GM23338 (cell line): ENCODE data around the gene SPCS2.

ENCODE experiments used
- EZH2 ChIP-seq: fragments of 200-600 bp; sonication (generic); IDR thresholded peaks from one replicate; pipeline ENCODE4 v1.8.0; 2017; ENCODE audit warnings: antibody characterized with exemption, mild to moderate bottlenecking, low read depth; ENCODE audit not compliant: unreplicated experiment
- POLR2AphosphoS5 ChIP-seq: IDR thresholded peaks from 2 replicates; pipeline ENCODE4 v1.6.1; 2016; ENCODE audit warnings: antibody characterized with exemption, low read depth
- TF ChIP-seq, protein P1 (sequence below), 2 experiments: fragments of 200-600 bp in 1 of 2; sonication (generic) in 1 of 2; conservative IDR thresholded peaks; 2 replicates each; pipeline versions ENCODE4 v1.5.1 to v1.6.1; 2016 to 2017; ENCODE audit warnings: antibody characterized with exemption in 2 of 2, low read depth in 2 of 2, mild to moderate bottlenecking in 2 of 2, moderate library complexity in 1 of 2

DNA sequence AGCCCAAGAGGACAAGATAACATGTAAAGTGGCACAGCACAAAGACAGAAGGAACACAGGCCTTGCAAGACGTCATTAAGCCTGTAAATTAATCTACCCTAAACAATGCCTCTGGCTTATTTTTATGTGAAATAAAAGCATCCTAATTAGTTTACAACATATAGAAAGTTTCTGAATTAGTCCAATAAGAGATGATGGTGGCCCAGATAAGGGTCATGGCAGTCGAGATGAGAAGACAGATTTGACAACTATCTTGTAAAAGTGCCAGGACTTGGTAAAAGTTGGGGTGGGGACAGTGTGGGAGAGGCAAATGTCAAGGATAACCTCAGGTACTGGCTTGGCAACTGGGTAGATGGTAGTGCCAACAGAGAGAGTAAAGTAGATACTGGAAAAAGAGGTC lies 13.8 kb upstream of the SPCS2 start:
- TF ChIP-seq, protein P1, sequence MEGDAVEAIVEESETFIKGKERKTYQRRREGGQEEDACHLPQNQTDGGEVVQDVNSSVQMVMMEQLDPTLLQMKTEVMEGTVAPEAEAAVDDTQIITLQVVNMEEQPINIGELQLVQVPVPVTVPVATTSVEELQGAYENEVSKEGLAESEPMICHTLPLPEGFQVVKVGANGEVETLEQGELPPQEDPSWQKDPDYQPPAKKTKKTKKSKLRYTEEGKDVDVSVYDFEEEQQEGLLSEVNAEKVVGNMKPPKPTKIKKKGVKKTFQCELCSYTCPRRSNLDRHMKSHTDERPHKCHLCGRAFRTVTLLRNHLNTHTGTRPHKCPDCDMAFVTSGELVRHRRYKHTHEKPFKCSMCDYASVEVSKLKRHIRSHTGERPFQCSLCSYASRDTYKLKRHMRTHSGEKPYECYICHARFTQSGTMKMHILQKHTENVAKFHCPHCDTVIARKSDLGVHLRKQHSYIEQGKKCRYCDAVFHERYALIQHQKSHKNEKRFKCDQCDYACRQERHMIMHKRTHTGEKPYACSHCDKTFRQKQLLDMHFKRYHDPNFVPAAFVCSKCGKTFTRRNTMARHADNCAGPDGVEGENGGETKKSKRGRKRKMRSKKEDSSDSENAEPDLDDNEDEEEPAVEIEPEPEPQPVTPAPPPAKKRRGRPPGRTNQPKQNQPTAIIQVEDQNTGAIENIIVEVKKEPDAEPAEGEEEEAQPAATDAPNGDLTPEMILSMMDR (conservative IDR thresholded peaks at IDR 0.05; ENCODE audit: low read depth in 2 of 2) = no peak
- TF ChIP-seq EZH2 = no peak
- TF ChIP-seq POLR2AphosphoS5 = no peak
